HK-2 (cell line): ENCODE measurements around the gene CCDC85C.

Experiments
- DNase-seq: peaks from one replicate; pipeline ENCODE4 v3.0.0-alpha.2; 2018; ENCODE audit not compliant: unreplicated experiment

CCDC85C gene

GRCh38 chr14:99556134-99556791 lies 47.7 kb downstream of the CCDC85C start:
- DNase-seq = no peak

DNA sequence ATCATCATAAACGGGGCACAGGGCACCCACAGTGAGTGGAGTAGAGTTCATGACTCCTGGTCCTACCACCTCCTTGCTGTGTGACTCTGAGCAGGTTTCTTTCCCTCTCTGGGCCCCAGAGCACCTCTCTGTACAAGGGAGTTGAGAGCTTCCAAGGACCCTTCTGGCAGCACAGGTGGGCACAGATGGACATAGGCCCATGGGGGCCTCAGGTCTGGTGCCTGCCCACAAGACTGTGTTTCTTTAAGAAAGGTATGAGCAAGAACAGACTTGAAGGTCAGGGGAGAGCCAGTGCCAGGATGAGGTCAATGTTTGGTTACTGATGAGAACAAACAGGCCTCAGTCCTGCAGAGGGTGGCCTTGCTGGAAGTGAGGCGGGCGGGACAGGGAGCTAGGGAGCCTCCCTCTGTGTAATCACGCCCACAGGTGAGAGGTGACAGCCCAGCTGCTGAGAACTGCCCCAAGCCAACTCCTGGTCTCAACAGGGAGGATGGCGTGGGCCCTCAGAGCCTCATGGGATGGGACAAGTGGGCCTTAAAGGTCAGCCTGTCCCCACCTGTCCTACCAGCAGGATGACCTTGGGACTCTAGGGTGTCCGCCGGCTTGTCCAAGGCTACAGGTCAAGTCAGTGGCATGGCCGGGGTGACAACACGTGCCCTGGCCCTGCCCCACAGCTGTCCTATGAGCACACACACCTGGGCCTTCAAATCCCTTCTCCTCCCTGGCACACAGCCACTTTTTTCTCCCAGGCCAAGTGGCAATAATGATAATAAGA lies 49.1 kb downstream of the CCDC85C start:
- DNase-seq = no peak

- DNase-seq = no peak
These were observed 49.8 kb downstream of the CCDC85C start for GRCh38 chr14:99554184-99554583.

GRCh38 chr14:99552572-99553216 lies 51.3 kb downstream of the CCDC85C start:
- DNase-seq = no peak

DNA sequence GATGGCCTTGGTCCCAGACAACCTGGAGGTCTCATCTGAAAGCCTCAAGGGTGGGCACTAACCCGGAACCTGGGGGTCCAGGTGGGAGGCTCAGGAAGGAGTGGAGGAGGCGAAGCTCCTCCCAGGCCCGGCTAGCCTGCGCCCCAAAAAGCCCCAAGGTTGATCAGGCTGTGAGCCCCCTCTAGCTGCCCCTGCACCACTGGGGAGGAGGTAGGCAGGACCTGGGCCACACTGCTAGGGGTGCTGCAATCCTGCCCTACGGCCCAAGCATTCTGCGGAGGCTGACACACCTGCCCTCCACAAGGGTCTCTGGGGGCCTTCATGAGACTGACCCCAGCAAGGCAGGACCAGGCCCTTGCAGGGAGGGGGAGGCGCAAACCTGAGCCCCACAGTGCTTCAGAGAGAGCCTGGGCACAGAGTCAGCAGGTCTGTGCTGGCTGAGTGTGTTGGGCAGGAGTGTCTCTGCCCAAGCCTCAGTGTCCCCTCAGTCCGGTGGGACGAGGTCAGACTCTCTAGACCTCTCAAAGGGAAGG lies 51.9 kb downstream of the CCDC85C start:
- no peak for DNase-seq

DNA sequence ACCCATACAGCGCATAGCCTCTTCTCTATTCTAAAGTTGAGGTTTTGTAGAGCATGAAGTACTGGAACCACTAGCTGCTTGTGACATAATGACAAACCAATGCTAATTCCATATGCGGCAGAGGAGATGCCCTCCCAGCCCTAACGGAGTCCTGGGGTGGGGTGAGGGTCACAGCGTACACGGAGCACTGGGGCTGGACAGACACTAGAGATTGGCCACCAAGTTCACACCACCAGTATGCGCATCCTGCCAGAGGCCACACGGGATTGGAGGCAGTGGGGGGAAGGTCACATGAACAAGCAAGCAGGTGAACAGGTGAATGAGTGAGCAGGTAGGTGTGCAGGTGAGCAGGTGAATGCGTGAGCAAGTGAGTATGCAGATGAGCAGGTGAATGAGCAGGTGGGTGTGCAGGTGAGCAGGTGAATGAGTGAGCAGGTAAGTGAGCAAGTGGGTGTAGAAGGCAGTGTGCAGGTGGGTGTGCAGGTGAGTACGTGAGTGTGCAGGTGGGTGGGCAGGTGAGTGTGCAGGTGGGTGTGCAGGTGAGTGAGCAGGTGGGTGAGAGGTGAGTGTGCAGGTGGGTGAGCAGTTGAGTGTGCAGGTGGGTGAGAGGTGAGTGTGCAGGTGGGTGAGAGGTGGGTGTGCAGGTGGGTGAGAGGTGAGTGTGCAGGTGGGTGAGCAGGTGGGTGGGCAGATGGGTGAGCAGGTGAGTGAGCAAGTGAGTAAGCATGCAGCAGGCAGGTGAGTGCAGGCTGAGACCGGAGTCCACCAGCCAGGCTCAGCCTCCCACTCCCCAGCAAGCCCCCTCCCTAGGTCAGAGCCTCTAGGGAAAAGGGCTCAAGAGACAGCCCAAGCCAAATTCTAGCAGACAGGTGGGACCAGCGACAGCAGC lies 52.7 kb downstream of the CCDC85C start:
- no peak for DNase-seq

- DNase-seq = no peak
These were observed 53.5 kb downstream of the CCDC85C start for GRCh38 chr14:99550387-99550992.

GRCh38 chr14:99549684-99550083 lies 54.3 kb downstream of the CCDC85C start:
- no peak for DNase-seq

DNA sequence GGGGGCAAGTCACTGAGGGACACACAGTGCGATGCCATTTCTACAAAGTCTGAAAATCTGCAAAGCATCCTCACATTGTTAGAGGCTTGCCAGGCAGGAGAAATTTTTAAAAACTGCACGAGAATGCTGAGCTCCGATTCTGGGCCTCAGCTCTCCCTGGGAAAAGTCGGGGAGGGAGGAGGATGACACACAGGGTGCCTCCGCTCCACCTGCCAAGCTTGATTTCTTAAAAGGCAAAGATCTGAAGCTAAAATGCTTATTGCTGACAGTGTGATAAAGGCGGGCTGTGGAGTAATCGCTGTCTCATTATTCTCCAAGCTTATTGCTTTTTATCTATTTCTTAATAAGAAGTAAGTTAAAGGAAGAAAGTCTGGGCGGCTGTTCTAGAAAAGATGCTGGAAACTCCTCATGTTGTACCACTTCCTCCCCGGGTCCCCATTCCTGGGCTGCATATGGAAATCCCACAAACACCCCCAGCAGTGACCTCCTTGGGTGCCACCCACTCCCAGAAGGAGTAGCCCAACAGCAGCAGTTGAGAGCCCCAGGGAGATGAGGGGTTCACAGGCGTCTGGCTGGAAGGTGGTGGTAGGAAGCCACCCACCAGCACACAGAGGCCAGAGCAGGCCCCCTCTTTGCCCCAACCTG lies 55.0 kb downstream of the CCDC85C start:
- no peak for DNase-seq

GRCh38 chr14:99548255-99548654 lies 55.8 kb downstream of the CCDC85C start:
- no peak for DNase-seq

GRCh38 chr14:99546234-99546879 lies 57.6 kb downstream of the CCDC85C start:
- DNase-seq = no peak

- no peak for DNase-seq
These were observed 58.4 kb downstream of the CCDC85C start for GRCh38 chr14:99545586-99545985.

- DNase-seq = no peak
These were observed 59.0 kb downstream of the CCDC85C start for GRCh38 chr14:99544991-99545390.

DNA sequence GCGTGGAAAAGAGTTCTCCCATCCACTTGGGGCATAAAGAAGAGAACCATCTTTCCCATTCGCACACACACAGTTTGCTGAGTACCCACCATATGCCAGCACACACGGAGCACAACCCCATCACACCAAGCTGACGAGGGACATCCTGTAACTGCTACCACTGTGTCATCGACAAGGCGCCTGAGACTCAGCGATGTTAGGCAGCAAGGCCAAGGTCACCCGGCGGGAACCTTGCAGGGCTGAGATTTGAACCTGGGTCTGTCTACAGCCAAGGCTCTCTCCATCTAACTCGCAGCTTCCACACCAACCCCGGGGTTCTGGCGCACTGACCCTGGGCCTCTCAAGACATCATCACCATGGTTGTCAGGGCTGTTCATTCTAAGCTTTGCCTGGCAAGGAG lies 60.0 kb downstream of the CCDC85C start:
- no peak for DNase-seq

DNA sequence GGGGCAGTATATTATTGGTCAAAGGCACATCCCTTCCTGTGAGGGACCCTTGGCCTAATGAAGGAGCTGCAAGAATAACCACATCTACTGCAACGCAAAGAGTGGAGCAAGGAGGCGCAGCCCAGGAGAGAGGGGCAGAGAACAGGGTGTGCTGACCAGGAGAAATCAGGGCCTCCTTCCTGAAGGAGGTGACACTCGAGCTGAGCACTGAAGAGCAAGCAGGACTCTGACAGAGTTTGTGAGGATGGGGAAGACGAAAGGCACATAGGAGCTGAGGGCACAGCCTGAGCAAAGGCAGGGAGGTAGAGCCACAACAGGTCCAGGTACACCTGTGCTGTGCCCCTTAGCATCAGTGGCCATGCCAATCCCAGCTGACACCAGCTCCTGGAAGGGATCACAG lies 60.6 kb downstream of the CCDC85C start:
- DNase-seq = no peak

DNA sequence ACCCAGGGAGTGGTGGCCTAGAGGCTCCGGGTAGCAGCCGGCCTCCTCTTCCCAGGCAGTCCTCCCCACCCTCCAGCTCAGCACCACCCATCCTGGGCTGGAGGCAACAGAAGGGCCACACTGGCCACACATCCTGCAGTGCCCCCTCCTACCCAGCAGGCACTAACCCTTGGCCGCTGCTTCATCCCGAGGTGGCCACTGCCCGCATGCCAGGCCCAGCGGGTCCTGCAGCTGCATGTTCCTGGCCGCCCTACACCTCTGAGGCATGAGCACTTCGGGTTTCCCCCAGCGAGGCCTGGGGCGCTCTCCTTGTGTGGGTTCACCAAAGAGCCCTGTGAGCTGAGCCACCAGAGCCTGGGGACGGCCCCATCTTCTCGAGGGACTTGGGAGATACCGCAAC lies 61.4 kb downstream of the CCDC85C start:
- DNase-seq = no peak

DNA sequence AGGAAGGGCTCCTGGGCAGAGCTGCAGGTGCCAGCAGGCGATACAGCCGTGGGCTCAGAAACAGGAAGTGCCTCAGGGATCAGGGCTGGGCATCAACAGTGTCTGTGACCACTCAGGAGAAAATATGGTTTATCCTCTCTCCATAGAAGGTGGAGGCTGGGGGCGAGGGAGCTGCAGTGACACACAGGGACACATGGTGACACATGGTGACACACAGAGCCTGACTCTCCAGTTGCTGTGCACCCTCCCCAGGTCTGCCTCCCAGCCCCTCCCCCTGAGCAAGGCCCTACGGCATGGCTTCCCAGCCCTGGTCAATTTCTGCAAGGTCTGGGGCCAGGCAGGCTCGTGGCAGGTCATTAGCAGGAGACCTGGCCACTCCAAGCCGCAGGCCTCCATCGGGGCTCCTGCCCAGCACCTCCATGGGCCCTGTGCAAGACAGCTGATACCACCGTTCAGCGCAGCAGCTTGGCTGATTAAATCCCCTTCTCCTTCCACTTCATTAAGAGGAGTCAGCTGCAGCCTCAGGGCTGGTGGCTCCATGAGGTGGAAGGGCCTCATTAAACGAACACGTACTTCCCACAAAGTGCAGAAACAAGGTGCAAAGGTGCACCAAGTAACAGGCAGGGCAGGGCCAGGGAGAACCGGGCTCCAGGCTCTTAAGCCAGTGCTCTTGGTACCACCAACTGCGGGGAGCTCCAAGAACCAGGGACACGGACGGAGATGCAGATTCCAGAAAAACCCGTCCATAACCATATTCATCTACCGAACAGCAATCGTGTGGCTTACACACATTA lies 62.1 kb downstream of the CCDC85C start:
- no peak for DNase-seq

DNA sequence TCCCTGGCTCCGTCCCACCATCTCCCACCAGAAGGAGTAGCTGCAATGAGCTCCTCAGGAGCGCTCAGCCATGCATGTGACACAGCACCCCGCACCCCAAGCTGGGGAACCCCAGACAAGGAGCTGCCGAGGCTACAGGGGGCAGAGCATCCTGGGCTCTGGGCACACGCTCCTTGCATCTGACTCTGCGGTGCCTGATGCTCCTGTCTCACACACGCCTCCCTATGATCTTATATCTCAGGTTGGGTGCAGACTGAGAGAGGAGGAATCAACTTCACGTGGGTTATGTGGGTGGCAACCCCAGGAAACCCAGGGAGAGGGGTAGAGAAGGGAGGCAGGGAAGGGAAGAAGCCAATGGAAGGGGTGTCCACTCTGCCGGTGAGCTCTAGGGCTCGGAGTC lies 62.8 kb downstream of the CCDC85C start:
- DNase-seq = no peak
